HL-60 (cell line): ENCODE data around the gene ITSN1.

ENCODE experiments used
- CTCF ChIP-seq: IDR thresholded peaks from one replicate; pipeline ENCODE4 v1.5.1; 2011; ENCODE audit warnings: low read length, control low read depth, inconsistent platforms; ENCODE audit not compliant: insufficient read depth
- GABPA ChIP-seq: IDR thresholded peaks from 2 replicates; pipeline ENCODE4 v1.6.1; 2012; ENCODE audit warnings: low read depth
- POLR2AphosphoS5 ChIP-seq: IDR thresholded peaks from 2 replicates; pipeline ENCODE4 v1.6.1; 2012; ENCODE audit warnings: low read depth
- SPI1 ChIP-seq: IDR thresholded peaks from 2 replicates; pipeline ENCODE4 v1.6.1; 2012; ENCODE audit warnings: low read depth, mild to moderate bottlenecking, borderline replicate concordance
- TF ChIP-seq, protein P1 (sequence below): IDR thresholded peaks from 2 replicates; pipeline ENCODE4 v1.6.1; 2012; ENCODE audit warnings: low read depth; ENCODE audit not compliant: insufficient replicate concordance

GRCh38 chr21:33771976-33772375 lies 129.7 kb downstream of the ITSN1 start:
- TF ChIP-seq CTCF (no peak), GABPA (no peak), POLR2AphosphoS5 (no peak), SPI1 (no peak)
- TF ChIP-seq, protein P1, sequence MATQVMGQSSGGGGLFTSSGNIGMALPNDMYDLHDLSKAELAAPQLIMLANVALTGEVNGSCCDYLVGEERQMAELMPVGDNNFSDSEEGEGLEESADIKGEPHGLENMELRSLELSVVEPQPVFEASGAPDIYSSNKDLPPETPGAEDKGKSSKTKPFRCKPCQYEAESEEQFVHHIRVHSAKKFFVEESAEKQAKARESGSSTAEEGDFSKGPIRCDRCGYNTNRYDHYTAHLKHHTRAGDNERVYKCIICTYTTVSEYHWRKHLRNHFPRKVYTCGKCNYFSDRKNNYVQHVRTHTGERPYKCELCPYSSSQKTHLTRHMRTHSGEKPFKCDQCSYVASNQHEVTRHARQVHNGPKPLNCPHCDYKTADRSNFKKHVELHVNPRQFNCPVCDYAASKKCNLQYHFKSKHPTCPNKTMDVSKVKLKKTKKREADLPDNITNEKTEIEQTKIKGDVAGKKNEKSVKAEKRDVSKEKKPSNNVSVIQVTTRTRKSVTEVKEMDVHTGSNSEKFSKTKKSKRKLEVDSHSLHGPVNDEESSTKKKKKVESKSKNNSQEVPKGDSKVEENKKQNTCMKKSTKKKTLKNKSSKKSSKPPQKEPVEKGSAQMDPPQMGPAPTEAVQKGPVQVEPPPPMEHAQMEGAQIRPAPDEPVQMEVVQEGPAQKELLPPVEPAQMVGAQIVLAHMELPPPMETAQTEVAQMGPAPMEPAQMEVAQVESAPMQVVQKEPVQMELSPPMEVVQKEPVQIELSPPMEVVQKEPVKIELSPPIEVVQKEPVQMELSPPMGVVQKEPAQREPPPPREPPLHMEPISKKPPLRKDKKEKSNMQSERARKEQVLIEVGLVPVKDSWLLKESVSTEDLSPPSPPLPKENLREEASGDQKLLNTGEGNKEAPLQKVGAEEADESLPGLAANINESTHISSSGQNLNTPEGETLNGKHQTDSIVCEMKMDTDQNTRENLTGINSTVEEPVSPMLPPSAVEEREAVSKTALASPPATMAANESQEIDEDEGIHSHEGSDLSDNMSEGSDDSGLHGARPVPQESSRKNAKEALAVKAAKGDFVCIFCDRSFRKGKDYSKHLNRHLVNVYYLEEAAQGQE: no peak
